ENCODE data around the gene PRRX2.

The PRRX2 gene

GRCh38 chr9:129713402-129713679, 47.9 kb downstream of the PRRX2 start:
- DNase-seq (ENCODE audit: low read depth): no peak
- TF ChIP-seq CTCF (IDR thresholded peaks at IDR 0.05; ENCODE audit: low read depth, low read length, missing control alignments): no peak

GRCh38 chr9:129714511-129715061, 49.1 kb downstream of the PRRX2 start:
- no peak overlapping the region for H3K4me3 ChIP-seq (ENCODE audit: low read depth, low read length)
- DNase-seq (ENCODE audit: low read depth): no peak
- no peak for TF ChIP-seq CTCF (IDR thresholded peaks at IDR 0.05; ENCODE audit: low read depth, low read length, missing control alignments)

More at GRCh38 chr9:129713402-129713679, 47.9 kb downstream of the PRRX2 start:
- H3K4me3 ChIP-seq (ENCODE audit: low read depth, low read length): no peak overlapping the region

GRCh38 chr9:129716091-129716490, 50.6 kb downstream of the PRRX2 start:
- no peak for TF ChIP-seq CTCF (IDR thresholded peaks at IDR 0.05; ENCODE audit: low read depth, low read length, missing control alignments)
- no peak overlapping the region for H3K4me3 ChIP-seq (ENCODE audit: low read depth, low read length)
- DNase-seq (ENCODE audit: low read depth): no peak

GRCh38 chr9:129717991-129718390, 52.5 kb downstream of the PRRX2 start:
- DNase-seq (ENCODE audit: low read depth): no peak
- no peak overlapping the region for H3K4me3 ChIP-seq (ENCODE audit: low read depth, low read length)
- TF ChIP-seq CTCF (IDR thresholded peaks at IDR 0.05; ENCODE audit: low read depth, low read length, missing control alignments): no peak

- H3K4me3 ChIP-seq (ENCODE audit: low read depth, low read length): no peak overlapping the region
- DNase-seq (ENCODE audit: low read depth): no peak
- no peak for TF ChIP-seq CTCF (IDR thresholded peaks at IDR 0.05; ENCODE audit: low read depth, low read length, missing control alignments)
Measured at GRCh38 chr9:129718647-129719046, 53.2 kb downstream of the PRRX2 start.

- no peak for DNase-seq (ENCODE audit: low read depth)
- no peak overlapping the region for H3K4me3 ChIP-seq (ENCODE audit: low read depth, low read length)
- TF ChIP-seq CTCF (IDR thresholded peaks at IDR 0.05; ENCODE audit: low read depth, low read length, missing control alignments): no peak
Measured at GRCh38 chr9:129719135-129719534, 53.7 kb downstream of the PRRX2 start.

- TF ChIP-seq CTCF (IDR thresholded peaks at IDR 0.05; ENCODE audit: low read depth, low read length, missing control alignments): no peak
- DNase-seq (ENCODE audit: low read depth): no peak
- no peak overlapping the region for H3K4me3 ChIP-seq (ENCODE audit: low read depth, low read length)
Measured at GRCh38 chr9:129720181-129720864, 54.9 kb downstream of the PRRX2 start.

Measured in GM12864 (cell line).